ENCODE data around the gene RPL13A.

DNA sequence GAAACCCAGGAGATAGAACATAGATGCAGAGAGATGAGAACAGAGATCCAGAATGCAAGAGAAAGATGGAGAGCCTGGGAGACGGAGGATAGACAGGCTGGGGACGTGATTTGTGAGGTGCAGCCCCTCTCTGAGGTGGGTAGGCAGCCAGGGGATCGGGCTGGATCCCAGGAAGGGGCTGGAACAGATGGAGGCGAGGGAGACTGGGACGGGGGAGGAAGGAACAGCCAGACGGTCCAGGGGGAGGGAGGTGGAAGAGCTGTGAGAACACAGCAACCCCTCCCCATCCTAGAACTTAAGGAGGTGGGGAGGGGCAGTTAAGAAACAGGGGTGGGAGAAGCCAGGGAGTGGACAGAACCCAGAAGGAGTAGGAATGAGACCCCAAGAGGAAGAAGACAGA lies 49.1 kb upstream of the RPL13A start:
- TF ChIP-seq POLR2A (IDR thresholded peaks at IDR 0.05) (no peak), EP300 (IDR thresholded peaks at IDR 0.05) (no peak), POLR2AphosphoS5 (IDR thresholded peaks at IDR 0.05) (no peak)
- TF ChIP-seq, protein P1, sequence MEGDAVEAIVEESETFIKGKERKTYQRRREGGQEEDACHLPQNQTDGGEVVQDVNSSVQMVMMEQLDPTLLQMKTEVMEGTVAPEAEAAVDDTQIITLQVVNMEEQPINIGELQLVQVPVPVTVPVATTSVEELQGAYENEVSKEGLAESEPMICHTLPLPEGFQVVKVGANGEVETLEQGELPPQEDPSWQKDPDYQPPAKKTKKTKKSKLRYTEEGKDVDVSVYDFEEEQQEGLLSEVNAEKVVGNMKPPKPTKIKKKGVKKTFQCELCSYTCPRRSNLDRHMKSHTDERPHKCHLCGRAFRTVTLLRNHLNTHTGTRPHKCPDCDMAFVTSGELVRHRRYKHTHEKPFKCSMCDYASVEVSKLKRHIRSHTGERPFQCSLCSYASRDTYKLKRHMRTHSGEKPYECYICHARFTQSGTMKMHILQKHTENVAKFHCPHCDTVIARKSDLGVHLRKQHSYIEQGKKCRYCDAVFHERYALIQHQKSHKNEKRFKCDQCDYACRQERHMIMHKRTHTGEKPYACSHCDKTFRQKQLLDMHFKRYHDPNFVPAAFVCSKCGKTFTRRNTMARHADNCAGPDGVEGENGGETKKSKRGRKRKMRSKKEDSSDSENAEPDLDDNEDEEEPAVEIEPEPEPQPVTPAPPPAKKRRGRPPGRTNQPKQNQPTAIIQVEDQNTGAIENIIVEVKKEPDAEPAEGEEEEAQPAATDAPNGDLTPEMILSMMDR (IDR thresholded peaks at IDR 0.05): no peak

All from suprapubic skin (tissue), 4 donors.